Osteoblast (primary cell): ENCODE data around the gene GPBP1L1. TPM values are rescaled to one million over a fixed set of nuclear protein-coding genes. Genes with fewer than 3 reads are reported as not detected.
"Not testable (repeated sequence)": the region's sequence is repeated elsewhere in the genome, so short reads cannot be mapped to it uniquely, and the experiment has no call there.

Source experiments
- DNase-seq: peaks from one replicate; pipeline ENCODE4 v3.0.0; 2011; ENCODE audit warnings: low spot score, mixed read lengths; ENCODE audit not compliant: insufficient read length; ENCODE audit errors: missing footprints
- H2AFZ ChIP-seq: 2 replicates; pipeline ENCODE4 v1.6.0; 2011; ENCODE audit warnings: mild to moderate bottlenecking, low read length
- H3K27ac ChIP-seq: 2 replicates; pipeline ENCODE4 v1.5.1; 2011; ENCODE audit warnings: mild to moderate bottlenecking, low read depth, low read length, moderate library complexity
- H3K27me3 ChIP-seq: 2 replicates; pipeline ENCODE4 v1.6.0; 2012; ENCODE audit warnings: mild to moderate bottlenecking, control low read depth, inconsistent platforms, low read length, moderate library complexity; ENCODE audit not compliant: insufficient read depth
- H3K36me3 ChIP-seq: 2 replicates; pipeline ENCODE4 v1.5.1; 2011; ENCODE audit warnings: mild to moderate bottlenecking, low read length, control low read depth, moderate library complexity; ENCODE audit not compliant: insufficient read depth
- H3K4me1 ChIP-seq: 2 replicates; pipeline ENCODE4 v1.5.1; 2011; ENCODE audit warnings: mild to moderate bottlenecking, low read length, control low read depth, moderate library complexity; ENCODE audit not compliant: insufficient read depth
- H3K4me2 ChIP-seq: 2 replicates; pipeline ENCODE4 v1.6.0; 2011; ENCODE audit warnings: mild to moderate bottlenecking, low read length; ENCODE audit not compliant: insufficient read depth
- H3K4me3 ChIP-seq: fragments of 200-600 bp; sonication (generic); 3 replicates; pipeline ENCODE4 v1.5.1; 2012; ENCODE audit warnings: mild to moderate bottlenecking, low read length, inconsistent platforms; ENCODE audit not compliant: insufficient read depth
- H3K79me2 ChIP-seq: 2 replicates; pipeline ENCODE4 v1.6.0; 2012; ENCODE audit warnings: mild to moderate bottlenecking, low read length, control low read depth, inconsistent platforms; ENCODE audit not compliant: insufficient read depth
- H3K9me3 ChIP-seq: 2 replicates; pipeline ENCODE4 v1.5.1; 2011; ENCODE audit warnings: low read depth, low read length, control low read depth
- H4K20me1 ChIP-seq: 2 replicates; pipeline ENCODE4 v1.6.0; 2012; ENCODE audit warnings: mild to moderate bottlenecking, low read length, control low read depth; ENCODE audit not compliant: insufficient read depth
- CTCF ChIP-seq: IDR thresholded peaks from 2 replicates; pipeline ENCODE4 v1.5.1; 2011; ENCODE audit warnings: mild to moderate bottlenecking, low read depth, low read length, moderate library complexity; ENCODE audit errors: extremely low read depth
- total RNA-seq: library from RNA; depleted of rRNA; stranded (reverse); fragments of >200 nt; gene quantifications from 2 replicates; pipeline ENCODE4 v1.2.3, GENCODE V29; 2012

GPBP1L1 gene
- total RNA-seq, 1 donor: 97.4 TPM

GRCh38 chr1:45723248-45723930 lies 37.1 kb upstream of the GPBP1L1 start:
- Histone ChIP-seq H3K79me2 (no peaks in the 10 kb centered on the region), H3K27ac (no peak overlapping the region), H4K20me1 (no peaks in the 10 kb centered on the region), H3K27me3 (no peaks in the 10 kb centered on the region), H3K36me3 (peaks cover 6% of the 10 kb centered on the region), H3K9me3 (no peaks in the 10 kb centered on the region), H3K4me3 (no peak overlapping the region), H2AFZ (no peak overlapping the region), H3K4me2 (no peak overlapping the region), H3K4me1 (peaks cover 9% of the 10 kb centered on the region)
- DNase-seq: no peak
- TF ChIP-seq CTCF: no peak

GRCh38 chr1:45722809-45723208 lies 36.5 kb upstream of the GPBP1L1 start:
- DNase-seq: no peak
- TF ChIP-seq CTCF: no peak

GRCh38 chr1:45721207-45721606 lies 34.9 kb upstream of the GPBP1L1 start:
- Histone ChIP-seq H2AFZ (no peak overlapping the region), H3K4me1 (peaks cover 9% of the 10 kb centered on the region), H4K20me1 (no peaks in the 10 kb centered on the region), H3K4me2 (no peak overlapping the region), H3K27ac (peak overlapping the region; percentile 11), H3K27me3 (no peaks in the 10 kb centered on the region), H3K79me2 (no peaks in the 10 kb centered on the region), H3K36me3 (peaks cover 3% of the 10 kb centered on the region), H3K9me3 (no peaks in the 10 kb centered on the region), H3K4me3 (no peak overlapping the region)
- no peak for DNase-seq
- no peak for TF ChIP-seq CTCF

More at GRCh38 chr1:45722809-45723208, 36.5 kb upstream of the GPBP1L1 start:
- Histone ChIP-seq H3K36me3 (peaks cover 6% of the 10 kb centered on the region), H3K27me3 (no peaks in the 10 kb centered on the region), H3K4me3 (no peak overlapping the region), H4K20me1 (no peaks in the 10 kb centered on the region), H3K4me2 (no peak overlapping the region), H3K4me1 (peaks cover 9% of the 10 kb centered on the region), H2AFZ (no peak overlapping the region), H3K9me3 (no peaks in the 10 kb centered on the region), H3K27ac (no peak overlapping the region), H3K79me2 (no peaks in the 10 kb centered on the region)

GRCh38 chr1:45718289-45718688 lies 32.0 kb upstream of the GPBP1L1 start:
- H2AFZ ChIP-seq: no peak overlapping the region
- H3K36me3 ChIP-seq: peaks cover 2% of the 10 kb centered on the region
- no peaks in the 10 kb centered on the region for H4K20me1 ChIP-seq
- no peaks in the 10 kb centered on the region for H3K27me3 ChIP-seq
- TF ChIP-seq CTCF: no peak
- H3K4me1 ChIP-seq: peaks cover 6% of the 10 kb centered on the region
- peak; percentile 22 for DNase-seq
- no peaks in the 10 kb centered on the region for H3K79me2 ChIP-seq
- H3K27ac ChIP-seq: no peak overlapping the region
- no peak overlapping the region for H3K4me2 ChIP-seq
- H3K4me3 ChIP-seq: no peak overlapping the region
- H3K9me3 ChIP-seq: no peaks in the 10 kb centered on the region

GRCh38 chr1:45717386-45717785 lies 31.1 kb upstream of the GPBP1L1 start:
- H3K4me2 ChIP-seq, H3K9me3 ChIP-seq, H3K27me3 ChIP-seq, H3K79me2 ChIP-seq, H3K36me3 ChIP-seq, H2AFZ ChIP-seq, H3K4me1 ChIP-seq, H3K27ac ChIP-seq, DNase-seq, H3K4me3 ChIP-seq, H4K20me1 ChIP-seq: not testable (repeated sequence)
